ENCODE data around the gene PPM1H.
A peak's percentile ranks its signal among the peaks of the same experiment; 100 is the strongest.

PPM1H gene

DNA sequence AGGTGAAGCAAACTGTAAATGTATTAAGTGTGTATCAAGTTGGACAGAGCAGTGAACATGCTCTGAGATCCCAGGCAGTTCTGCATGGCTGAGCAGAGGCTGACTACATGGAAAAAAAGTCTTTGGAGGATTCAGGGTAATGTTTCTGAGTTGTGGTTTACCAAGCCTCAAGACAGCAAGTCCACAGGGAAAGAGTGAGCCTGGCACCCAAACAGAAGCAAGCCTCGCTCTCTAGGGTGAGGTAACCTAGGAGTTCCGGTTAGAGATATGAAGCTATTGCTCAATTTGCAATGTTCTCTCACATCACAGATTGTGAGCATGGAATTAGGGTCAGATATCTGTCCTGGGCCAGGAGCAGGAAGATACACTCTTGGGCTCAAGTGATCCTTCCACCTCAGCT is 309.7 kb downstream of the PPM1H start:
- POLR2A ChIA-PET, result no interaction called here
- no peaks in the 10 kb centered on the region for H3K4me1 ChIP-seq (ENCODE audit: control insufficient read depth, insufficient read depth, low read length)
- H3K4me3 ChIP-seq (ENCODE audit: low read depth, low read length), result no peak overlapping the region
- CTCF ChIA-PET, result interaction anchor here (0.7 kb wide), 1 partner anchor 10 kb away, joined by 3 read pairs; no protein-coding TSS in a partner anchor
- H3K27ac ChIP-seq (ENCODE audit: extremely low read depth, low read depth, low read length), result no peak overlapping the region
- H3K9me3 ChIP-seq (ENCODE audit: control insufficient read depth, insufficient read depth, low read depth, low read length), result no peaks in the 10 kb centered on the region
- no peaks in the 10 kb centered on the region for H3K36me3 ChIP-seq (ENCODE audit: control insufficient read depth in 2 of 2, insufficient read depth in 1 of 2, low read length in 2 of 2)
- TF ChIP-seq KLF17 (tag by site-specific recombination; IDR thresholded peaks at IDR 0.05) (no peak), MEIS1 (CRISPR knock-in tag; IDR thresholded peaks at IDR 0.05; ENCODE audit: borderline replicate concordance) (no peak), ZEB2 (tag by site-specific recombination; IDR thresholded peaks at IDR 0.05) (no peak), ZFP69B (tag by site-specific recombination; IDR thresholded peaks at IDR 0.05) (no peak), ZSCAN16 (tag by site-specific recombination; IDR thresholded peaks at IDR 0.05) (0 out of 2 replicates have a peak, but pooled peaks have one; percentile 61), ZNF302 (tag by site-specific recombination; IDR thresholded peaks at IDR 0.05; ENCODE audit: low read depth) (no peak), ZNF433 (tag by site-specific recombination; IDR thresholded peaks at IDR 0.05; ENCODE audit: low read depth) (no peak)

GRCh38 chr12:62622177-62622576 is 312.8 kb downstream of the PPM1H start:
- Histone ChIP-seq H3K4me1 (ENCODE audit: control insufficient read depth, insufficient read depth, low read length) (no peaks in the 10 kb centered on the region; the same call in 1 of the 2 replicates), H3K4me3 (ENCODE audit: low read depth, low read length) (no peak overlapping the region), H3K27ac (ENCODE audit: extremely low read depth, low read depth, low read length) (no peak overlapping the region), H3K36me3 (ENCODE audit: control insufficient read depth in 2 of 2, insufficient read depth in 1 of 2, low read length in 2 of 2) (no peaks in the 10 kb centered on the region), H3K9me3 (ENCODE audit: control insufficient read depth, insufficient read depth, low read depth, low read length) (no peaks in the 10 kb centered on the region)
- ChIA-PET POLR2A (no interaction called here), CTCF (interaction anchor here (1.3 kb wide), 1 partner anchor 19 kb away, joined by 3 read pairs; no protein-coding TSS in a partner anchor)
- no peak for TF ChIP-seq ZNF37A (tag by site-specific recombination; IDR thresholded peaks at IDR 0.05)

DNA sequence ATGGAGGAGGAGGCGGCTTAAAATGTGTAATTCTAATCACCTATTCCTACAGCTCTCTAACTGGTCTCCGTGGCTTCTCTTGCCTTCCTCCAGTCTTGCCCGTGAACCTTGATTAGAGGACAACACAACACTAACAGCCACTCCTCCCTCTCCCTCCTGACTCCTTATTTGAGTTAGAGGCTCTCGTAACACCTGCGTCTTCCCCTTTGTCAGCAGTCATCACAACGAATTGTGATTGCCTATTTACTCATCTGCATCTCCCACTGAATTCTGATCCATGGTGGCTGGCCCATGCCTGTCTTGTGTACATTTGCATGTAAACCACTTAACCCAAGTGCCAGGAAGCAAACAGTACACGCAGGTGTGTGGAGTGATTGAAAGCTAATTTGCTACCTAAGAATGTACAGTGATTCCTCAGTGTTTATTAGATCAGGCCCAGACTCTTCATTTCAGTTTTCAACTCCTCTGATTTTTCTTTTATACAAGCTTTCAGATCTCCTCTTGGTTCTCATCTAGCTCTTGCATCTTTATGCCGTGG is 313.8 kb downstream of the PPM1H start:
- ChIA-PET CTCF (interaction anchor here (0.7 to 1.3 kb wide), 2 partner anchors 18 to 457 kb away, joined by 3 read pairs; no protein-coding TSS in a partner anchor), POLR2A (no interaction called here)
- no peak for TF ChIP-seq ZNF544 (tag by site-specific recombination; IDR thresholded peaks at IDR 0.05)
- no peak for TF ChIP-seq OSR2 (tag by site-specific recombination; IDR thresholded peaks at IDR 0.05)
- no peak for TF ChIP-seq ZSCAN23 (tag by site-specific recombination; IDR thresholded peaks at IDR 0.05)
- no peak for TF ChIP-seq ZNF133 (tag by site-specific recombination; IDR thresholded peaks at IDR 0.05)
- TF ChIP-seq GLI2 (tag by site-specific recombination; IDR thresholded peaks at IDR 0.05; ENCODE audit: borderline replicate concordance, low read depth), result no peak
- TF ChIP-seq ZNF580 (tag by site-specific recombination; IDR thresholded peaks at IDR 0.05), result no peak
- Histone ChIP-seq H3K9me3 (ENCODE audit: control insufficient read depth, insufficient read depth, low read depth, low read length) (no peaks in the 10 kb centered on the region), H3K4me1 (ENCODE audit: control insufficient read depth, insufficient read depth, low read length) (no peaks in the 10 kb centered on the region; the same call in 1 of the 2 replicates), H3K4me3 (ENCODE audit: low read depth, low read length) (no peak overlapping the region), H3K36me3 (ENCODE audit: control insufficient read depth in 2 of 2, insufficient read depth in 1 of 2, low read length in 2 of 2) (no peaks in the 10 kb centered on the region), H3K27ac (ENCODE audit: extremely low read depth, low read depth, low read length) (no peak overlapping the region)

DNA sequence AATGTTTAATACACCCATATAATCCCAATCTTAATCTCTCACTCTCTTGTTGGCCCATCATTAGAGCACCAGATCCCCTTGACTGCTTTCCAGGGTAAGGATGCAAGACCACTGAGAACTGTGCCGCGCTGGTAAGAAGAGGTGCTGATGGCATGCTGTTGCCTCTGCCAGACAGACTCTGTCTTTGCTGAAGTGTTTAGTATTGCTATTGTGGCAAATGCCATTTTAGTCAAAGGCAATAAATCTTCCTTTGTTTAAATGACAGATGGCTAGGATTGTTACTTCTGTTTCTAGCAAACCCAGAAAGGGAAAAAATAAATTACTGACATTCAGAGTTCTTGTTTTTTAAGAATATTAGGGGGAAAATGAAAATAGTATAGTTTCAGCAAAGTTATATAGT is 316.0 kb downstream of the PPM1H start:
- H3K4me1 ChIP-seq (ENCODE audit: control insufficient read depth, insufficient read depth, low read length), result no peaks in the 10 kb centered on the region; the same call in 1 of the 2 replicates
- TF ChIP-seq, protein P1, sequence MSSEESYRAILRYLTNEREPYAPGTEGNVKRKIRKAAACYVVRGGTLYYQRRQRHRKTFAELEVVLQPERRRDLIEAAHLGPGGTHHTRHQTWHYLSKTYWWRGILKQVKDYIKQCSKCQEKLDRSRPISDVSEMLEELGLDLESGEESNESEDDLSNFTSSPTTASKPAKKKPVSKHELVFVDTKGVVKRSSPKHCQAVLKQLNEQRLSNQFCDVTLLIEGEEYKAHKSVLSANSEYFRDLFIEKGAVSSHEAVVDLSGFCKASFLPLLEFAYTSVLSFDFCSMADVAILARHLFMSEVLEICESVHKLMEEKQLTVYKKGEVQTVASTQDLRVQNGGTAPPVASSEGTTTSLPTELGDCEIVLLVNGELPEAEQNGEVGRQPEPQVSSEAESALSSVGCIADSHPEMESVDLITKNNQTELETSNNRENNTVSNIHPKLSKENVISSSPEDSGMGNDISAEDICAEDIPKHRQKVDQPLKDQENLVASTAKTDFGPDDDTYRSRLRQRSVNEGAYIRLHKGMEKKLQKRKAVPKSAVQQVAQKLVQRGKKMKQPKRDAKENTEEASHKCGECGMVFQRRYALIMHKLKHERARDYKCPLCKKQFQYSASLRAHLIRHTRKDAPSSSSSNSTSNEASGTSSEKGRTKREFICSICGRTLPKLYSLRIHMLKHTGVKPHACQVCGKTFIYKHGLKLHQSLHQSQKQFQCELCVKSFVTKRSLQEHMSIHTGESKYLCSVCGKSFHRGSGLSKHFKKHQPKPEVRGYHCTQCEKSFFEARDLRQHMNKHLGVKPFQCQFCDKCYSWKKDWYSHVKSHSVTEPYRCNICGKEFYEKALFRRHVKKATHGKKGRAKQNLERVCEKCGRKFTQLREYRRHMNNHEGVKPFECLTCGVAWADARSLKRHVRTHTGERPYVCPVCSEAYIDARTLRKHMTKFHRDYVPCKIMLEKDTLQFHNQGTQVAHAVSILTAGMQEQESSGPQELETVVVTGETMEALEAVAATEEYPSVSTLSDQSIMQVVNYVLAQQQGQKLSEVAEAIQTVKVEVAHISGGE (tag by site-specific recombination; conservative IDR thresholded peaks at IDR 0.05; ENCODE audit: low read depth), result no peak
- TF ChIP-seq MEIS1 (CRISPR knock-in tag; IDR thresholded peaks at IDR 0.05; ENCODE audit: borderline replicate concordance) (0 out of 2 replicates have a peak, but pooled peaks have one; percentile 36), ZNF341 (tag by site-specific recombination; IDR thresholded peaks at IDR 0.05; ENCODE audit: low read depth) (no peak)
- no peak overlapping the region for H3K27ac ChIP-seq (ENCODE audit: extremely low read depth, low read depth, low read length)
- H3K4me3 ChIP-seq (ENCODE audit: low read depth, low read length), result no peak overlapping the region
- ChIA-PET CTCF (interaction anchor here (0.7 to 1.1 kb wide), 2 partner anchors 80 to 450 kb away, joined by 3 to 4 read pairs; no protein-coding TSS in a partner anchor), POLR2A (no interaction called here)
- no peaks in the 10 kb centered on the region for H3K9me3 ChIP-seq (ENCODE audit: control insufficient read depth, insufficient read depth, low read depth, low read length)
- no peaks in the 10 kb centered on the region for H3K36me3 ChIP-seq (ENCODE audit: control insufficient read depth in 2 of 2, insufficient read depth in 1 of 2, low read length in 2 of 2)
